HG03159 (cell line): Measurements from ENCODE around the gene ZNF785.
"Not testable (repeated sequence)": the region's sequence is repeated elsewhere in the genome, so short reads cannot be mapped to it uniquely, and the experiment has no call there.

ENCODE experiments used
- ATAC-seq: cut with Tn5 transposase; IDR thresholded peaks from one replicate; pipeline ENCODE4 v1.9.1; 2021; ENCODE audit warnings: mild to moderate bottlenecking, moderate library complexity; ENCODE audit not compliant: unreplicated experiment

Gene ZNF785

DNA sequence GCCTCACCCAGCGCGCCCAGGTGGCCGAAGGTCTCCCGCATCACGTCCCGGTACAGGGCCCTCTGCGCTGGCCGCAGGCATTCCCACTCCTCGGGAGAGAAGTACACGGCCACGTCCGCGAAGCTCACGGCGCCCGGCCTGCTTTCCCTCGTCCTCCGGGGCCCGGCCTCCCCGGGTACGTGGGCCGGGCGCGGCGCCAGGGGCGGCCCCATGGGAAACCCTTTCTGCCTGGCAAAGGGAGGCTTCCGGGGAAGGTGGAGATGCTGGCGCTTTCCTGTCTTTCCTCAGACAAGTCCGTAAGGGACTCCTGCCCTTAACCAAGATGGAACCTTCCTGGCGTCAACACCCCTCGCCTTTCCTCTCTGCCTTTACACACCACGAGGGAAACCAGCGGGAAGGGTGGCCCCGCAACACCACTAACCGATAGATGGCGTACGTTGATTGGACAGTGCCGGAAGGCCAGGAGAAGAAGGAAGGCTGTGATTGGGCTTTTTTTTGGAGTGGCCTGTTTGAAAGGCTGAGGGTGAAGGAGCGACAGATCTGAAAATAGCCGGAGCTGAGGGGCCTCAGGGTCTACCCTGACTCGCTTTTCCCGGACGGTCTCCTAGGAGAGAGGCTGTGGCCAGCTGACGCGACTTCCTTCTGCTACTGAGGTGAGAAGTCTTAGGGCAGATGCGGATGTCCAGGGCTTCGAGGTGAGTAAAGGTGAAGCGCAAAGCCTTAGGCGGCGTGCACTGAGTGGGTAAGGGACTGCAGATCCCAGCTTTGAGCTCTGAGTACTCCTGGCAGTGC, at the start of gene ZNF785:
Gene ZNF785, minus strand, starts transcription at position 298 of the 792 bp plus-strand sequence. Its CDS starts 86 bp downstream, at position 212.
- peak; percentile 90 for ATAC-seq

DNA sequence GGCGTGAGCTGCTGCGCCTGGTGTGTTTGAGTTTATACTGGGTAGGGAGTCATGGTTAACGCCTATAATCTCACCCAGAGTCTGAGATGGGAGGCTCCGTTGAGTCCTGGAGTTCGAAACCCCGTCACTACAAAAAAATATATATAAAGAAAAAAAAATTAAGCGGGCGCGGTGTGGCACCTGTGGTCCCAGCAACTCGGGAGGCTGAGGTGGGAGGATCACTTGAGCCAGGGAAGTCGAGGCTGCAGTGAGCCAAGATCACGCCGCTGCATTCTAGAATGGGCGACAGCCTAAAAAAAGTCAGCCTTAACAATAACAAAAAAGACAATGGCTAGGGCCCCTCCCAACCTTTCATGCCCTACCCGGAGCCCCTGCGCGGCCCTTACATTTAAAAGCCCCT, 48.0 kb upstream of the ZNF785 start:
- ATAC-seq = no peak

DNA sequence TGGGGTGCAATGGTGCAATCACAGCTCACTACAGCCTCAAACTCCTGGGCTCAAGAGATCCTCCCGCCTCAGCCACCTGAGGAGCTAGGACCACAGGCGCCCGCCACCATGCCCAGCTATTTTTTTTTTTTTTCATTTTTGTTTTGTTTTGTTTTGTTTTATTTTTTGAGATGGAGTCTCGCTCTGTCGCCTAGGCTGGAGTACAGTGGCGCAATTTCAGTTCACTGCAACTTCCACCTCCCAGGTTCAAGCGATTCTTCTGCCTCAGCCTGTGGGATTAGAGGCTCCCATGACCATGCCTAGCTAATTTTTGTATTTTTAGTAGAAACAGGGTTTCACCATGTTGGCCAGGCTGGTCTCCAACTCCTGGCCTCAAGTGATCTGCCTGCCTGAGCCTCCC, 47.0 kb upstream of the ZNF785 start:
- ATAC-seq = not testable (repeated sequence)

- ATAC-seq = no peak
These were observed 43.4 kb upstream of the ZNF785 start for GRCh38 chr16:30628628-30629540.

- ATAC-seq = no peak
These were observed 40.7 kb upstream of the ZNF785 start for GRCh38 chr16:30626236-30626635.

DNA sequence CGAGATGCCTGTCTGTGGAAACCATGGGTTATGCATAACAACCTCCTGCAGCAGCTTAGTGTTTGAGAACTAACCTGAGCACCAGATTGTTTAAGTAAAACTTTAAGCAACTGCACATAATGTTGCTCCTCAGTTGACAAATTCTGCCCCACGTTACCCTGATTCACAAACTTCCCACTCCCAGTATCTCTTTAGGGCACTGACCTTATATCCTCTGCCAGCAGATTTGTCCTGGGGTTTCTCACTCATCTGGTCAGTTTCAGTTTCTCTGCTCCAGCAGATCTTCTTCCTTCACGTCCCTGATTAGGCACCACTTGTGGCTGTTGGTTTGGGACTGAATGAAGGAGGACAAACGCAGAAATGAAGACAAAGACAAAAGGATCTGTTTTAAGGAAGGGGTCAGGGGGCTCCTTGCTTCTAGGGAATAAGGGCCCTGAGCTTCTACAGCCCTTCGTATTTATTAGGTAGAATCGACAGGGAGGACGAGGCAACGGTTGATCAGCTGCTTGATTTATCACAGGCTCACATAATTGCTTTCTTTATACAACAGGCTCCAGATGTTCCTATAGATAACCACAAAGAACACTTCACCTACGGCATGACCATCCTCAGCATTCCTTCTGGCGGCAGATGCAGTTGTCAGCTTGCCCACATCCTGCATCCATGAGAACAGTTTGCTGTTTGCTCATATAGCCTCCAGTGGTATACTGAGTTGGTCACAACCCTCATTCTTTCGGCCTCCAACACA, 38.2 kb upstream of the ZNF785 start:
- ATAC-seq = no peak

DNA sequence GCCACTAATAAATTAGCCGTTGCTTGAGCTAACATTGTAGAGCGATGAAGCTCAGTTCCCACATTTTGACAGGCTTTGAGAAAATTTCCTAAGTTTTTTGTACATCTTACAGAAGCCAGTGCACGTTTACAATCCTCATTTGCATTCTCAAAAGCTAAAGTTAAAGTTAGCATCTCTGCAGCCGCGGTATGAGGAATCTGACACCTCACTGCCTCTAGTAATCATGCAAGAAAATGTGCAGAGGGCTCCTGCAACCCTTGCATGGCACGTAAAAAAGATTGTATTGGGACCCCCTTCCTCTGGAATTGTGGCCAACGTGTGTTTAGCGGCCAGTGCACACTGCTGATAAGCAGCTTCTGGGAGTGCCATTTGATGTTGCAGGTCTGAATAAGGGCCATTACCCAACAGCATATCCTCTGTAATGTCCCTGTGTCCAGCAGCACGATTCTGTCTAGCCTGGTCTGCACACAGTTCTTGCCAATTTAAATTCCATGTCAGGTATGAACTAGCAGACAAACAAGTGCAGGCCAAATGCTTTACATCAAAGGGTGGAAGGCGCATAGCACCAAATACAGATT, 37.0 kb upstream of the ZNF785 start:
- no peak for ATAC-seq

- no peak for ATAC-seq
These were observed 36.3 kb upstream of the ZNF785 start for GRCh38 chr16:30621765-30622164.

- no peak for ATAC-seq
These were observed 34.7 kb upstream of the ZNF785 start for GRCh38 chr16:30620169-30620568.

- ATAC-seq = no peak
These were observed 34.1 kb upstream of the ZNF785 start for GRCh38 chr16:30619638-30620037.

- no peak for ATAC-seq
These were observed 33.7 kb upstream of the ZNF785 start for GRCh38 chr16:30619202-30619601.

GRCh38 chr16:30615358-30616091, 30.0 kb upstream of the ZNF785 start:
- ATAC-seq = no peak

- peak; percentile 88 for ATAC-seq
These were observed 24.7 kb upstream of the ZNF785 start, which contains the start of gene ZNF689 for GRCh38 chr16:30609926-30610839. Gene ZNF689, minus strand, starts transcription at chr16:30610389. Its CDS starts 348 bp downstream, at chr16:30610041.

GRCh38 chr16:30609002-30609925, 23.8 kb upstream of the ZNF785 start:
- peak; percentile 43 for ATAC-seq

DNA sequence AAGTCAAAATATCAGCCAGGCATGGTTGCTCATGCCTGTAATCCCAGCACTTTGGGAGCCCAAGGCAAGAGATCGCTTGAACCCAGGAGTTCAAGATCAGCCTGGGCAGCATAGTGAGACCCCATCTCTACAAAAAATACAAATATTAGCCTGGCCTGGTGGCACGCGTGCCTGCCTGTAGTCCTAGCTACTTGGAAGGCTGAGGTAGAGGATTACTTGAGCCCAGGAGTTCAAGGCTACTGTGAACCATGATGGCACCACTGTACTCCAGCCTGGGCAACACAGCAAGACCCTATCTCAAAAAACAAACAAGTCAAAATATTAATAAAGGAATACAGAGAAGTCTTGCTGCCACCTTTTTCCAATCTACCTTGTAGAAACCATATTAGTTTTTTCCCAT, 20.5 kb upstream of the ZNF785 start:
- ATAC-seq = no peak

GRCh38 chr16:30605158-30605557, 19.7 kb upstream of the ZNF785 start:
- no peak for ATAC-seq

DNA sequence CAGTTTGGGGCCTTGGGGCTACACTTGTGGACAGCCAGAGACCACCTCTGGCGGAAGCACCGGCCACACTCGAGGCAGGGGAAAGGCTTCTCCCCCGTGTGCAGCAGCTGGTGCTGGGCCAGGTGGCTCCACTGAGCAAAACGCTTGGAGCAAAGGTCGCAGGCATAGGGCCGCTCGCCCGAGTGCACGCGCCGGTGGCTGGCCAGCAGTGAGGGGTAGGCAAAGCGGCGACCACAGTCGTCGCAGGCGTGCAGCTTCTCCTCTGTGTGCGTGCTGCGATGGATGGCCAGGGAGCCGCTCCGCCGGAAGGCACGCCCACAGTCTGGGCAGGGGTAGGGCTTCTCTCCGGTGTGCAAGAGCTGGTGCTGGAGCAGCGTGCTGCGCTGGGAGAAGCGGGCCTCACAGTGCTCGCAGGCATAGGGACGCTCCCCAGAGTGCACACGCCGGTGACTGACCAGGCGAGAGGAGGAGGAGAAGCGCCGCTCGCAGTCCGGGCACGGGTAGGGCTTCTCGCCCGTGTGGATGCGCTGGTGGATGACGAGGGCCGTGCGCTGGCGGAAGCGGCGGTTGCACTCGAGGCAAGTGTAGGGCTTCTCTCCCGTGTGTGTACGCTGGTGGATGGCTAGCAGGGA, 18.9 kb upstream of the ZNF785 start:
- ATAC-seq = no peak
